ENCODE measurements around the gene LIN52. TPM values are rescaled to one million over a fixed set of nuclear protein-coding genes. Genes with fewer than 3 reads are reported as not detected.

The LIN52 gene
- polyA plus RNA-seq, 3 donors, result 2.9 to 7.2 (median 4.8) TPM

GRCh38 chr14:74080820-74081460 lies 3.8 kb upstream of the LIN52 start:
- peaks cover 9% of the 10 kb centered on the region for H3K79me2 ChIP-seq (ENCODE audit: insufficient read depth, low read length)
- H3K36me3 Mint-ChIP-seq, result no peaks in the 10 kb centered on the region
- H3K27me3 ChIP-seq (ENCODE audit: control insufficient read depth in 2 of 2, insufficient read depth in 2 of 2, low read length in 2 of 2), result no peaks in the 10 kb centered on the region
- no peak overlapping the region for H2AFZ ChIP-seq (ENCODE audit: insufficient read depth, low read depth, low read length, poor library complexity, severe bottlenecking)
- no peak for TF ChIP-seq CTCF (IDR thresholded peaks at IDR 0.05)
- H3K36me3 ChIP-seq (replicated peaks in 1 of 2; ENCODE audit: control insufficient read depth in 1 of 2, insufficient read depth in 2 of 2, low read length in 2 of 2), result no peaks in the 10 kb centered on the region
- 100% methylated on average over 2 of the region's 4 CpGs for WGBS (ENCODE audit: insufficient coverage)
- peaks cover 18% of the 10 kb centered on the region for H3K4me1 Mint-ChIP-seq
- H3K9ac ChIP-seq (ENCODE audit: insufficient read depth, low read length, poor library complexity, severe bottlenecking), result no peak overlapping the region
- H3K4me3 Mint-ChIP-seq, result no peak overlapping the region
- H3K27ac Mint-ChIP-seq, result peak overlapping the region in 1 of 7 donors; percentile 31
- H3K9me3 ChIP-seq (replicated peaks in 1 of 2; ENCODE audit: control insufficient read depth in 1 of 2, insufficient read depth in 1 of 2, low read length in 2 of 2), result no peaks in the 10 kb centered on the region
- H3K27ac ChIP-seq (ENCODE audit: low read depth in 1 of 2, low read length in 2 of 2), result no peak overlapping the region
- H3K27me3 Mint-ChIP-seq (ENCODE audit: low read depth in 3 of 3), result peaks cover 0 to 3% (median 0%) of the 10 kb centered on the region in 3 donors
- intact Hi-C loops (cut with micrococcal nuclease), result no loop called here
- no peaks in the 10 kb centered on the region for H4K20me1 ChIP-seq (ENCODE audit: insufficient read depth, low read length)
- DNase-seq, result no peak
- peaks cover 15 to 18% of the 10 kb centered on the region in 2 donors for H3K4me1 ChIP-seq (ENCODE audit: control insufficient read depth in 1 of 2, insufficient read depth in 2 of 2, low read length in 2 of 2)
- H3K4me3 ChIP-seq (replicated peaks in 1 of 3; ENCODE audit: low read depth in 2 of 3, low read length in 3 of 3), result no peak overlapping the region
- H3K4me2 ChIP-seq (replicated peaks; ENCODE audit: extremely low read depth, low read length, poor library complexity, severe bottlenecking), result no peak overlapping the region
- H3K9me3 Mint-ChIP-seq, result no peaks in the 10 kb centered on the region

- no peaks in the 10 kb centered on the region for H3K27me3 ChIP-seq (ENCODE audit: control insufficient read depth in 2 of 2, insufficient read depth in 2 of 2, low read length in 2 of 2)
- H3K27ac ChIP-seq (ENCODE audit: low read depth in 1 of 2, low read length in 2 of 2), result no peak overlapping the region
- no peak overlapping the region for H2AFZ ChIP-seq (ENCODE audit: insufficient read depth, low read depth, low read length, poor library complexity, severe bottlenecking)
- intact Hi-C loops (cut with micrococcal nuclease), result no loop called here
- H4K20me1 ChIP-seq (ENCODE audit: insufficient read depth, low read length), result no peaks in the 10 kb centered on the region
- peaks cover 0 to 3% (median 0%) of the 10 kb centered on the region in 3 donors for H3K27me3 Mint-ChIP-seq (ENCODE audit: low read depth in 3 of 3)
- no peaks in the 10 kb centered on the region for H3K9me3 Mint-ChIP-seq
- H3K4me1 Mint-ChIP-seq, result peaks cover 20% of the 10 kb centered on the region
- DNase-seq, result no peak
- no peaks in the 10 kb centered on the region for H3K36me3 ChIP-seq (replicated peaks in 1 of 2; ENCODE audit: control insufficient read depth in 1 of 2, insufficient read depth in 2 of 2, low read length in 2 of 2)
- H3K4me3 Mint-ChIP-seq, result no peak overlapping the region
- whole genome bisulfite sequencing (ENCODE audit: insufficient coverage), result 100% methylated on average over 2 of the region's 3 CpGs
- no peak overlapping the region for H3K9ac ChIP-seq (ENCODE audit: insufficient read depth, low read length, poor library complexity, severe bottlenecking)
- H3K79me2 ChIP-seq (ENCODE audit: insufficient read depth, low read length), result peaks cover 15% of the 10 kb centered on the region
- no peaks in the 10 kb centered on the region for H3K36me3 Mint-ChIP-seq
- no peak overlapping the region for H3K4me2 ChIP-seq (replicated peaks; ENCODE audit: extremely low read depth, low read length, poor library complexity, severe bottlenecking)
- H3K4me3 ChIP-seq (replicated peaks in 1 of 3; ENCODE audit: low read depth in 2 of 3, low read length in 3 of 3), result no peak overlapping the region
- no peak for TF ChIP-seq CTCF (IDR thresholded peaks at IDR 0.05)
- H3K9me3 ChIP-seq (replicated peaks in 1 of 2; ENCODE audit: control insufficient read depth in 1 of 2, insufficient read depth in 1 of 2, low read length in 2 of 2), result no peaks in the 10 kb centered on the region
- H3K27ac Mint-ChIP-seq, result no peak overlapping the region
- peaks cover 21 to 24% of the 10 kb centered on the region in 2 donors for H3K4me1 ChIP-seq (ENCODE audit: control insufficient read depth in 1 of 2, insufficient read depth in 2 of 2, low read length in 2 of 2)
These were observed 3.3 kb upstream of the LIN52 start for GRCh38 chr14:74081491-74081890.

Data from CD14-positive monocyte (primary cell).